Fibroblast of the aortic adventitia (primary cell): ENCODE results near the gene TMEM63B. TPM values are rescaled to one million over a fixed set of nuclear protein-coding genes. Genes with fewer than 3 reads are reported as not detected.

Experiments
- DNase-seq: peaks from one replicate; pipeline ENCODE4 v3.0.0-alpha.2; 2010; ENCODE audit warnings: low read depth
- H3K4me3 ChIP-seq: 2 replicates; pipeline ENCODE4 v1.5.1; 2011; ENCODE audit warnings: low read depth, mild to moderate bottlenecking, control low read depth, low read length, moderate library complexity
- total RNA-seq: library from RNA; depleted of rRNA; stranded (reverse); fragments of >200 nt; gene quantifications from 2 replicates; pipeline ENCODE4 v1.2.3, GENCODE V29; 2012; ENCODE audit warnings: low replicate concordance
- TF ChIP-seq, protein P1 (sequence below): IDR thresholded peaks from 2 replicates; pipeline ENCODE4 v1.5.1; 2011; ENCODE audit warnings: mild to moderate bottlenecking, low read length, control low read depth, inconsistent platforms; ENCODE audit not compliant: insufficient read depth

The TMEM63B gene
- total RNA-seq, 1 donor: 20.7 TPM

DNA sequence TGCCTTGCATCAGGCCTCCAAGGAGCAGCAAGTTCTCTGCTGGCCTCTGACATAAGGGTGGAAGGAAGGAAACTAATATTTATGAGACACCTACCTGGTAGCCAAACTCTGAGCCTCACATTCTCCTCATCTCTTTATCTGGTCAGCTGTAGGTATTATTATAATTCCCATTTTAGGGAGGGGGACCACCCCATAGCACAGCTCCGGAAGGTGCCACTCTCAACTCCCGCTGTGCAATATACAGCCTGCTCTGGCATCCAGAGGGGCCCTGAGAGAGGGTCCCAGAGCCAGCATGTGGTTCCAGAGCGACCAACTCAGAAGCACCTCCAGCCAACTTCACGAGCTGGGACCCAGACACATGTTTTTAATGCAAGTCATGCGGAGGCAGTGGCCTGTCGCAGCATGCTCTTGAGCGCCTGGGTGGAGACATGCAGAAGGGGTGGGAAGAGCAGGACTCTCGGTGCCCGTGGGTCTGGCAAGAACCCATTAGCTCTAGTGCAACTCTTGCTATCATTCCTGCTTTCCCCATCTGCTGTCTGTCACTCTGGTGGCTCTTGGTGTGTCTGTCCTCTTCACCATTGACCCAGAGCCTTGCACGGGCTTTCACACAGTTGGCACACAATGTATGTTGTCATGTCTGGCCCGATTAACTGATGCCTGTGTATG lies 74.4 kb downstream of the TMEM63B start:
- H3K4me3 ChIP-seq: no peak overlapping the region
- TF ChIP-seq, protein P1, sequence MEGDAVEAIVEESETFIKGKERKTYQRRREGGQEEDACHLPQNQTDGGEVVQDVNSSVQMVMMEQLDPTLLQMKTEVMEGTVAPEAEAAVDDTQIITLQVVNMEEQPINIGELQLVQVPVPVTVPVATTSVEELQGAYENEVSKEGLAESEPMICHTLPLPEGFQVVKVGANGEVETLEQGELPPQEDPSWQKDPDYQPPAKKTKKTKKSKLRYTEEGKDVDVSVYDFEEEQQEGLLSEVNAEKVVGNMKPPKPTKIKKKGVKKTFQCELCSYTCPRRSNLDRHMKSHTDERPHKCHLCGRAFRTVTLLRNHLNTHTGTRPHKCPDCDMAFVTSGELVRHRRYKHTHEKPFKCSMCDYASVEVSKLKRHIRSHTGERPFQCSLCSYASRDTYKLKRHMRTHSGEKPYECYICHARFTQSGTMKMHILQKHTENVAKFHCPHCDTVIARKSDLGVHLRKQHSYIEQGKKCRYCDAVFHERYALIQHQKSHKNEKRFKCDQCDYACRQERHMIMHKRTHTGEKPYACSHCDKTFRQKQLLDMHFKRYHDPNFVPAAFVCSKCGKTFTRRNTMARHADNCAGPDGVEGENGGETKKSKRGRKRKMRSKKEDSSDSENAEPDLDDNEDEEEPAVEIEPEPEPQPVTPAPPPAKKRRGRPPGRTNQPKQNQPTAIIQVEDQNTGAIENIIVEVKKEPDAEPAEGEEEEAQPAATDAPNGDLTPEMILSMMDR: no peak
- no peak for DNase-seq

DNA sequence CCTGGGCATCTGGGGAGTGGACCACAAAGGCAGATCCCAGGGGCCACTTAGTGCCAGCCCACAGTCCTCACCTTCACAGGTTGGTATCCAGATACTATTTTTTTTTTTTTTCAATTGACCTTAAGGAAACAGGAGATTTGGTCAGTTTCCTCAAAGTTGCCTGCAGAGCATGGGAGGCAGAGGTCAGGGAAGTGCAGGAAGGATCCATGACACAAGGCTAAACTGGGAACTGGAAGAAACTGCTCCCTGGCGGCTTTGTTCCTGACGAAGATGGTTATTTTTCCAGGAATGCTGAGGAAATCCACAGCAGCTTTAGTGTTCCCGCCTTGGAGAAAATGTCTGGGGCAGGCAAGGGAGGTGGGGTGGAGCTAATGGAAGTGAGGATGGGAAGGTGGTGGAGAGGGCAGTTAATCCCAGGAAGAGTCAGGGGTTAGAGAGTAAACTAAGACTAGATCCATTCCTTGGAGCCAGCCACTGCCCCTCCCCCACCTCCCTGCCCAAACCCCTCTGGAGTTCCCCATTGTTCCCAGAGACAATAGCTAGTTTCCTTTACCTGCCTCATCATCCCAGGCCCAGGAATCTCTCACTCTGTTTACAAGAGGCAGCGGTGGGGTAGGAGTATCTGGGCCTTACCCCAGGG lies 75.1 kb downstream of the TMEM63B start:
- no peak overlapping the region for H3K4me3 ChIP-seq
- TF ChIP-seq, protein P1: no peak
- no peak for DNase-seq

GRCh38 chr6:44202972-44203750 lies 75.8 kb downstream of the TMEM63B start:
- DNase-seq: no peak
- TF ChIP-seq, protein P1: no peak
- H3K4me3 ChIP-seq: no peak overlapping the region

- H3K4me3 ChIP-seq: no peak overlapping the region
- TF ChIP-seq, protein P1: no peak
- DNase-seq: no peak
Observed at GRCh38 chr6:44203955-44204354, 76.6 kb downstream of the TMEM63B start.

Other genes with a start within 250 kb of the TMEM63B start
- 9.2 and 34.5 TPM in 2 replicates for gene MRPL14, start 102 bp upstream of the TMEM63B start, total RNA-seq
- gene CAPN11, start 31.3 kb downstream of the TMEM63B start, total RNA-seq: not detected in 2 replicates
- not detected in 2 replicates for gene MYMX, start 89.4 kb downstream of the TMEM63B start, total RNA-seq
- gene SLC29A1, start 96.0 kb downstream of the TMEM63B start, total RNA-seq: 5.2 and 23.6 TPM in 2 replicates
- gene HSP90AB1, start 119.5 kb downstream of the TMEM63B start, total RNA-seq: 797 and 832 TPM in 2 replicates
- gene SLC35B2, start 130.0 kb downstream of the TMEM63B start, total RNA-seq: 56.4 and 60.8 TPM in 2 replicates
- gene NFKBIE, start 138.0 kb downstream of the TMEM63B start, total RNA-seq: 5.4 and 74.7 TPM in 2 replicates
- not detected in 2 replicates for gene TMEM151B, start 142.9 kb downstream of the TMEM63B start, total RNA-seq
- 6.8 and 12.7 TPM in 2 replicates for gene AARS2, start 185.8 kb downstream of the TMEM63B start, total RNA-seq
- not detected in 2 replicates for gene SPATS1, start 215.1 kb downstream of the TMEM63B start, total RNA-seq